Amniotic stem cell (primary cell): ENCODE measurements around the gene AGFG2.

Source experiments
- DNase-seq: peaks from one replicate; lab custom pipeline; 2025; lab: John Stamatoyannopoulos, UW

The AGFG2 gene

GRCh38 chr7:100585511-100586265 is 46.7 kb downstream of the AGFG2 start, which contains the start of gene LRCH4:
LRCH4 (minus strand) TSS chr7:100586129; CDS start chr7:100586100, 29 bp downstream.
- no peak for DNase-seq

GRCh38 chr7:100586266-100587025 is 47.4 kb downstream of the AGFG2 start, which contains the start of gene FBXO24:
FBXO24 (plus strand) TSS chr7:100586328; CDS start chr7:100586626, 298 bp downstream.
- peak; percentile 99 for DNase-seq

GRCh38 chr7:100588438-100588837 is 49.4 kb downstream of the AGFG2 start:
- DNase-seq: no peak

- no peak for DNase-seq
Measured at GRCh38 chr7:100589341-100589947, 50.4 kb downstream of the AGFG2 start.

GRCh38 chr7:100590077-100590737 is 51.2 kb downstream of the AGFG2 start:
- no peak for DNase-seq

- DNase-seq: no peak
Measured at GRCh38 chr7:100591596-100591995, 52.6 kb downstream of the AGFG2 start.

GRCh38 chr7:100595188-100595587 is 56.2 kb downstream of the AGFG2 start:
- no peak for DNase-seq

GRCh38 chr7:100598425-100598824 is 59.4 kb downstream of the AGFG2 start:
- no peak for DNase-seq

- no peak for DNase-seq
Measured at GRCh38 chr7:100599911-100600729, 61.1 kb downstream of the AGFG2 start.

GRCh38 chr7:100600730-100601038 is 61.7 kb downstream of the AGFG2 start:
- no peak for DNase-seq

- DNase-seq: peak; percentile 58
Measured at GRCh38 chr7:100602889-100603725, 64.1 kb downstream of the AGFG2 start.

GRCh38 chr7:100603726-100604027 is 64.7 kb downstream of the AGFG2 start:
- no peak for DNase-seq

- no peak for DNase-seq
Measured at GRCh38 chr7:100604028-100604975, 65.3 kb downstream of the AGFG2 start.

- DNase-seq: no peak
Measured at GRCh38 chr7:100604976-100605911, 66.2 kb downstream of the AGFG2 start.

- DNase-seq: no peak
Measured at GRCh38 chr7:100606313-100606712, 67.3 kb downstream of the AGFG2 start.

GRCh38 chr7:100607111-100607510 is 68.1 kb downstream of the AGFG2 start:
- DNase-seq: no peak

GRCh38 chr7:100609958-100610357 is 71.0 kb downstream of the AGFG2 start:
- no peak for DNase-seq

GRCh38 chr7:100611983-100612729 is 73.2 kb downstream of the AGFG2 start, which contains the start of gene MOSPD3:
MOSPD3 (plus strand) TSS chr7:100612540; CDS start chr7:100612792, 252 bp downstream.
- peak; percentile 99 for DNase-seq
